Measurements from ENCODE around the gene HOXD10. TPM values are rescaled to one million over a fixed set of nuclear protein-coding genes. Genes with fewer than 3 reads are reported as not detected.

The HOXD10 gene
- total and polyA plus RNA-seq, 2 of the 13 experiments (the other 11 are each of a cell fraction or from before 2014, with no cell fraction given), result not detected

GRCh38 chr2:176140513-176141317 lies 24.1 kb downstream of the HOXD10 start (continued):
- no peak for TF ChIP-seq NFRKB (IDR thresholded peaks at IDR 0.05)
- peak; percentile 77 for TF ChIP-seq BORCS8-MEF2B (CRISPR knock-in tag; IDR thresholded peaks at IDR 0.05)
- no peak for TF ChIP-seq ZNF260 (CRISPR knock-in tag; IDR thresholded peaks at IDR 0.05; ENCODE audit: borderline replicate concordance, low read depth)
- TF ChIP-seq MXD1 (CRISPR knock-in tag; IDR thresholded peaks at IDR 0.05), result 0 out of 2 replicates have a peak, but pooled peaks have one; percentile 5
- no peak for TF ChIP-seq ESRRA (CRISPR knock-in tag; IDR thresholded peaks at IDR 0.05; ENCODE audit: low read depth)
- peak; percentile 80 for TF ChIP-seq ZNF564 (CRISPR knock-in tag; IDR thresholded peaks at IDR 0.05)
- TF ChIP-seq GATA4 (IDR thresholded peaks at IDR 0.05; ENCODE audit: borderline replicate concordance, low read depth), result no peak
- TF ChIP-seq ATM (IDR thresholded peaks at IDR 0.05; ENCODE audit: borderline replicate concordance), result no peak
- peak; percentile 30; the same call in 1 of the 2 replicates for TF ChIP-seq ZNF12 (CRISPR knock-in tag; IDR thresholded peaks at IDR 0.05)
- TF ChIP-seq ZNF496 (CRISPR knock-in tag; IDR thresholded peaks at IDR 0.05; ENCODE audit: insufficient replicate concordance), result no peak
- TF ChIP-seq MLXIP (CRISPR knock-in tag; IDR thresholded peaks at IDR 0.05; ENCODE audit: borderline replicate concordance), result no peak
- peak; percentile 83; the same call in 1 of the 2 replicates for TF ChIP-seq ARNT2 (CRISPR knock-in tag; IDR thresholded peaks at IDR 0.05; ENCODE audit: low read depth)
- peak; percentile 70 for TF ChIP-seq HNRNPLL (IDR thresholded peaks at IDR 0.05; ENCODE audit: low read depth, low read length, poor library complexity, severe bottlenecking)
- peak; percentile 76; the same call in 1 of the 2 replicates for TF ChIP-seq MXD3 (CRISPR knock-in tag; IDR thresholded peaks at IDR 0.05)
- no peak for TF ChIP-seq SP5 (CRISPR knock-in tag; IDR thresholded peaks at IDR 0.05; ENCODE audit: borderline replicate concordance, low read depth)
- no peak for TF ChIP-seq KDM4B (CRISPR knock-in tag; IDR thresholded peaks at IDR 0.05)
- TF ChIP-seq ETV5 (CRISPR knock-in tag; IDR thresholded peaks at IDR 0.05; ENCODE audit: borderline replicate concordance), result peak; percentile 55
- peak; percentile 77 for TF ChIP-seq PTBP1 (IDR thresholded peaks at IDR 0.05; ENCODE audit: low read depth, low read length, poor library complexity, severe bottlenecking)
- TF ChIP-seq ZNF569 (CRISPR knock-in tag; IDR thresholded peaks at IDR 0.05; ENCODE audit: borderline replicate concordance), result 0 out of 2 replicates have a peak, but pooled peaks have one; percentile 85
- TF ChIP-seq CBX1 (IDR thresholded peaks at IDR 0.05; ENCODE audit: low read depth), result peak; percentile 67
- peak; percentile 49 for TF ChIP-seq FOSL2 (CRISPR knock-in tag; IDR thresholded peaks at IDR 0.05)
- peak; percentile 25; the same call in 1 of the 2 replicates for TF ChIP-seq KLF6 (CRISPR knock-in tag; IDR thresholded peaks at IDR 0.05)

Data from HepG2 (cell line).